Fibroblast of lung (primary cell): ENCODE data around the gene ANKRD65.

ENCODE experiments used
- CTCF ChIP-seq, 2 donors: IDR thresholded peaks in 1 of 2; conservative IDR thresholded peaks in 1 of 2; 1 replicate in 1 of 2; 2 replicates in 1 of 2; pipeline ENCODE4 v1.5.1; 2011 to 2012; ENCODE audit warnings: low read length in 2 of 2, control low read depth in 1 of 2, inconsistent platforms in 1 of 2, low read depth in 1 of 2, mild to moderate bottlenecking in 1 of 2
- EZH2 ChIP-seq: IDR thresholded peaks from 2 replicates; pipeline ENCODE4 v1.5.1; 2012; ENCODE audit warnings: low read length, control low read depth, mild to moderate bottlenecking; ENCODE audit errors: missing control alignments

- TF ChIP-seq EZH2 (no peak), CTCF (conservative IDR thresholded peaks at IDR 0.05 in 1 of 2, IDR thresholded peaks at IDR 0.05 in 1 of 2; ENCODE audit: low read depth in 1 of 2, low read length in 2 of 2) (no peak)
Observed at GRCh38 chr1:1432951-1433803, 12.1 kb upstream of the ANKRD65 start.
